HepG2 (cell line): ENCODE results near the gene CD2AP. TPM values are rescaled to one million over a fixed set of nuclear protein-coding genes. Genes with fewer than 3 reads are reported as not detected.

Experiments
- ATF6 ChIP-seq: sonication (generic); formaldehyde crosslinking; conservative IDR thresholded peaks from 2 replicates; pipeline ENCODE4 v1.4.0; 2020; ENCODE audit warnings: missing genetic modification reagents
- CCAR2 ChIP-seq: fragments of 200-400 bp; formaldehyde crosslinking; optimal IDR thresholded peaks from 2 replicates; pipeline ENCODE3; 2018; ENCODE audit warnings: low read depth, mild to moderate bottlenecking, low read length, moderate library complexity
- CREB3 ChIP-seq: sonication (generic); formaldehyde crosslinking; IDR thresholded peaks from 2 replicates; pipeline ENCODE4 v1.5.0; 2020; ENCODE audit warnings: missing genetic modification reagents
- ESRRA ChIP-seq: sonication (generic); formaldehyde crosslinking; IDR thresholded peaks from 2 replicates; pipeline ENCODE4 v1.5.1; 2020; ENCODE audit warnings: mild to moderate bottlenecking, low read depth, missing genetic modification reagents
- FOXK1 ChIP-seq: sonication (generic); formaldehyde crosslinking; IDR thresholded peaks from 2 replicates; pipeline ENCODE4 v1.4.0; 2020; ENCODE audit warnings: low read depth, missing genetic modification reagents, borderline replicate concordance
- GFI1 ChIP-seq: sonication (generic); formaldehyde crosslinking; IDR thresholded peaks from 2 replicates; pipeline ENCODE4 v1.5.0; 2020; ENCODE audit warnings: missing genetic modification reagents, mild to moderate bottlenecking, borderline replicate concordance
- HMGA1 ChIP-seq: sonication (generic); formaldehyde crosslinking; conservative IDR thresholded peaks from 2 replicates; pipeline ENCODE4 v1.4.0; 2020; ENCODE audit warnings: missing genetic modification reagents
- JARID2 ChIP-seq: sonication (generic); formaldehyde crosslinking; IDR thresholded peaks from 2 replicates; pipeline ENCODE4 v1.8.1; 2023; ENCODE audit warnings: missing genetic modification reagents, inconsistent platforms; ENCODE audit not compliant: insufficient replicate concordance
- KLF12 ChIP-seq: sonication (generic); formaldehyde crosslinking; IDR thresholded peaks from 2 replicates; pipeline ENCODE4 v1.4.0; 2020; ENCODE audit warnings: missing genetic modification reagents, borderline replicate concordance
- PAF1 ChIP-seq: IDR thresholded peaks from 2 replicates; pipeline ENCODE4 v1.6.1; 2016; ENCODE audit warnings: missing genetic modification reagents, missing compliant biosample characterization
- PBX3 ChIP-seq: sonication (generic); formaldehyde crosslinking; IDR thresholded peaks from 2 replicates; pipeline ENCODE4 v1.8.1; 2023; ENCODE audit warnings: missing genetic modification reagents, inconsistent platforms, borderline replicate concordance
- PPARG ChIP-seq: conservative IDR thresholded peaks from 2 replicates; pipeline ENCODE4 v1.6.1; 2016; ENCODE audit warnings: missing biosample characterization, missing genetic modification reagents
- RBM39 ChIP-seq: fragments of 200-400 bp; formaldehyde crosslinking; IDR thresholded peaks from one replicate; pipeline ENCODE4 v1.6.1; 2018; ENCODE audit warnings: antibody characterized with exemption, mild to moderate bottlenecking, low read depth, low read length; ENCODE audit not compliant: poor library complexity, severe bottlenecking
- SATB2 ChIP-seq: sonication (generic); formaldehyde crosslinking; IDR thresholded peaks from 2 replicates; pipeline ENCODE4 v1.5.0; 2020; ENCODE audit warnings: missing genetic modification reagents
- TBX3 ChIP-seq: fragments of 450-650 bp; IDR thresholded peaks from 2 replicates; pipeline ENCODE4 v1.6.1; 2017; ENCODE audit warnings: antibody characterized with exemption, mild to moderate bottlenecking, inconsistent platforms, borderline replicate concordance
- ZBTB8A ChIP-seq: sonication (generic); formaldehyde crosslinking; IDR thresholded peaks from 2 replicates; pipeline ENCODE4 v1.4.0; 2020; ENCODE audit warnings: mild to moderate bottlenecking, low read depth, missing genetic modification reagents, borderline replicate concordance
- ZFAT ChIP-seq: sonication (generic); formaldehyde crosslinking; conservative IDR thresholded peaks from 2 replicates; pipeline ENCODE4 v1.8.1; 2023; ENCODE audit warnings: missing genetic modification reagents, inconsistent platforms
- ZFP41 ChIP-seq: sonication (generic); formaldehyde crosslinking; IDR thresholded peaks from 2 replicates; pipeline ENCODE4 v1.4.0; 2020; ENCODE audit warnings: mild to moderate bottlenecking, missing genetic modification reagents, borderline replicate concordance
- ZFX ChIP-seq: sonication (generic); formaldehyde crosslinking; IDR thresholded peaks from 2 replicates; pipeline ENCODE4 v1.4.0; 2020; ENCODE audit warnings: mild to moderate bottlenecking, low read depth, missing genetic modification reagents, moderate library complexity
- ZNF441 ChIP-seq: sonication (generic); formaldehyde crosslinking; IDR thresholded peaks from 2 replicates; pipeline ENCODE4 v1.7.0; 2021; ENCODE audit warnings: missing genetic modification reagents, borderline replicate concordance
- ZNF562 ChIP-seq: sonication (generic); formaldehyde crosslinking; IDR thresholded peaks from 2 replicates; pipeline ENCODE4 v1.8.0; 2022; ENCODE audit warnings: missing genetic modification reagents, borderline replicate concordance
- ZNF616 ChIP-seq: sonication (generic); formaldehyde crosslinking; IDR thresholded peaks from 2 replicates; pipeline ENCODE4 v1.5.0; 2020; ENCODE audit warnings: low read depth, mild to moderate bottlenecking, missing genetic modification reagents
- ZNF639 ChIP-seq: conservative IDR thresholded peaks from 2 replicates; pipeline ENCODE4 v1.6.1; 2018; ENCODE audit warnings: missing genetic modification reagents
- polyA plus RNA-seq, 8 experiments: library from polyadenylated mRNA; depleted of rRNA in 3 of 8; stranded (reverse) in 7 of 8; unstranded in 1 of 8; fragments of >200 nt; fragmentation: Illumina TruSeq in 4 of 8; extraction: Trizol in 4 of 8; gene quantifications; 2 replicates each; pipeline versions ENCODE4 v1.2.1 to v1.2.3, GENCODE V29; 2011 to 2016; ENCODE audit warnings: low read depth in 4 of 8, missing spikeins in 1 of 8, mixed read lengths in 1 of 8; ENCODE audit not compliant: insufficient read depth in 1 of 8
- total RNA-seq, 5 experiments: library from RNA; depleted of rRNA; stranded (reverse); fragments of >200 nt; fragmentation: Illumina TruSeq; extraction: Trizol; gene quantifications; 2 replicates each; pipeline ENCODE4 v1.2.3, GENCODE V29; 2016; ENCODE audit warnings: low read depth in 1 of 5

CD2AP gene
- total and polyA plus RNA-seq, 2 of the 13 experiments (the other 11 are each of a cell fraction or from before 2014, with no cell fraction given): 8.6 to 31.9 TPM

GRCh38 chr6:47477497-47478232 lies at the start of gene CD2AP (continued):
- TF ChIP-seq ZNF441 (CRISPR knock-in tag): peak; percentile 56
- peak; percentile 77; the same call in 1 of the 2 replicates for TF ChIP-seq ZNF616 (CRISPR knock-in tag)
- TF ChIP-seq CREB3: no peak
- TF ChIP-seq KLF12: peak; percentile 85; the same call in 1 of the 2 replicates
- TF ChIP-seq ZFP41 (CRISPR knock-in tag): 0 out of 2 replicates have a peak, but pooled peaks have one; percentile 16
- TF ChIP-seq FOXK1 (CRISPR knock-in tag): no peak; the same call in 1 of the 2 replicates
- no peak for TF ChIP-seq HMGA1 (CRISPR knock-in tag)
- no peak for TF ChIP-seq ZBTB8A (CRISPR knock-in tag)
- 0 out of 2 replicates have a peak, but pooled peaks have one; percentile 88 for TF ChIP-seq SATB2 (CRISPR knock-in tag)
- TF ChIP-seq ESRRA (CRISPR knock-in tag): no peak; the same call in 1 of the 2 replicates
- peak; percentile 96 for TF ChIP-seq ZFX (CRISPR knock-in tag)
- peak; percentile 71; the same call in 1 of the 2 replicates for TF ChIP-seq GFI1 (CRISPR knock-in tag)
- no peak for TF ChIP-seq PPARG (CRISPR knock-in tag)
- TF ChIP-seq TBX3: no peak
- TF ChIP-seq PAF1 (CRISPR knock-in tag): no peak
- no peak for TF ChIP-seq ZNF562 (CRISPR knock-in tag)
- TF ChIP-seq ATF6: no peak
- peak; percentile 66 for TF ChIP-seq ZNF639 (CRISPR knock-in tag)
- TF ChIP-seq RBM39: peak; percentile 91
- TF ChIP-seq ZFAT (CRISPR knock-in tag): no peak; the same call in 1 of the 2 replicates
- TF ChIP-seq JARID2 (CRISPR knock-in tag): no peak
- TF ChIP-seq CCAR2: no peak
- no peak for TF ChIP-seq PBX3
